NB4 (cell line): ENCODE measurements around the gene PLXNC1.

Experiments used
- MYC ChIP-seq: IDR thresholded peaks from 2 replicates; pipeline ENCODE4 v1.6.1; 2011; ENCODE audit warnings: low read depth, low read length
- POLR2A ChIP-seq: IDR thresholded peaks from 2 replicates; pipeline ENCODE4 v1.6.1; 2011; ENCODE audit warnings: mild to moderate bottlenecking; ENCODE audit not compliant: insufficient read length; ENCODE audit errors: extremely low read depth
- TF ChIP-seq, protein P1 (sequence below): IDR thresholded peaks from one replicate; pipeline ENCODE4 v1.5.1; 2012; ENCODE audit warnings: low read depth, low read length
- TF ChIP-seq, protein P2 (sequence below): IDR thresholded peaks from 2 replicates; pipeline ENCODE4 v1.6.1; 2011; ENCODE audit warnings: low read depth, low read length

DNA sequence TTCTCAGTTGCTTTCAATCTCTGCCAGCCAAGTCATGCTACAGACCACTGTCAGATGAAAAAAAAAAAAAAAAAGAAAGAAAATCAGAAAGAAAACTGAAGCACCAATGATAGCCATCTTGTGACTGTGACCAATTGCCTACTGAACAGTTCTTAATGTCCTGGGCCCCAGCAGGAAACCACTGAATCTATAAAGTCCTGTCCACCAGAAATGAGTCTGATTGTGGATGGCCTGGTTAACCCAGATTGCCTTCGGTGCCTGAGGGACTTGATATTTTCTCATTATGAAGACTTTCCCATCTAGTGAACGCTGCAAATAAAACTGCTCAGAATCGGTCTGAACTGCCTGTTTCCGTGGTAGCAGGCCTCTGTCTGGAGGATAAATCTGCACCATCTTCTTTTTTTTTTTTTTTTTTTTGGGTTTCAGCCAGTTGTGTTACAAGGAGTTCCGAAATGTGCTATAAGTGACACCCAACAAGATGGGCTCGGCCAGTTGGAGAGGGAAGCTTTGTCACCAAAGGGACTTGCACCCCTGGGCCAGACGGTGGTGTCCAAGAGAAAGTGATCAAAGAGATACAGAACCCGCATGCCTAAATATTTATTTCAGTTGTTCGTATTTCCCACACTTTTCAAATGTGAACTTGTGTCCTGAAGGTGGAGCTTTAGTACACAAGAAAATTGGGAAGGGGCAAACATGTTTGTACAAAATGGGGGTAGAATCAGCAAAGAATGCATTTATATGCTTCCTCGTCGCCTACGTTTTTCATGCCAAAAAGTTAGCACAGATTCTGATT is 3.0 kb upstream of the PLXNC1 start:
- TF ChIP-seq POLR2A, result no peak
- TF ChIP-seq, protein P1, sequence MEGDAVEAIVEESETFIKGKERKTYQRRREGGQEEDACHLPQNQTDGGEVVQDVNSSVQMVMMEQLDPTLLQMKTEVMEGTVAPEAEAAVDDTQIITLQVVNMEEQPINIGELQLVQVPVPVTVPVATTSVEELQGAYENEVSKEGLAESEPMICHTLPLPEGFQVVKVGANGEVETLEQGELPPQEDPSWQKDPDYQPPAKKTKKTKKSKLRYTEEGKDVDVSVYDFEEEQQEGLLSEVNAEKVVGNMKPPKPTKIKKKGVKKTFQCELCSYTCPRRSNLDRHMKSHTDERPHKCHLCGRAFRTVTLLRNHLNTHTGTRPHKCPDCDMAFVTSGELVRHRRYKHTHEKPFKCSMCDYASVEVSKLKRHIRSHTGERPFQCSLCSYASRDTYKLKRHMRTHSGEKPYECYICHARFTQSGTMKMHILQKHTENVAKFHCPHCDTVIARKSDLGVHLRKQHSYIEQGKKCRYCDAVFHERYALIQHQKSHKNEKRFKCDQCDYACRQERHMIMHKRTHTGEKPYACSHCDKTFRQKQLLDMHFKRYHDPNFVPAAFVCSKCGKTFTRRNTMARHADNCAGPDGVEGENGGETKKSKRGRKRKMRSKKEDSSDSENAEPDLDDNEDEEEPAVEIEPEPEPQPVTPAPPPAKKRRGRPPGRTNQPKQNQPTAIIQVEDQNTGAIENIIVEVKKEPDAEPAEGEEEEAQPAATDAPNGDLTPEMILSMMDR, result peak; percentile 56
- TF ChIP-seq, protein P2, sequence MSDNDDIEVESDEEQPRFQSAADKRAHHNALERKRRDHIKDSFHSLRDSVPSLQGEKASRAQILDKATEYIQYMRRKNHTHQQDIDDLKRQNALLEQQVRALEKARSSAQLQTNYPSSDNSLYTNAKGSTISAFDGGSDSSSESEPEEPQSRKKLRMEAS, result no peak
- peak; percentile 23; the same call in 1 of the 2 replicates for TF ChIP-seq MYC
